ENCODE measurements around the gene DGCR8.

The DGCR8 gene

DNA sequence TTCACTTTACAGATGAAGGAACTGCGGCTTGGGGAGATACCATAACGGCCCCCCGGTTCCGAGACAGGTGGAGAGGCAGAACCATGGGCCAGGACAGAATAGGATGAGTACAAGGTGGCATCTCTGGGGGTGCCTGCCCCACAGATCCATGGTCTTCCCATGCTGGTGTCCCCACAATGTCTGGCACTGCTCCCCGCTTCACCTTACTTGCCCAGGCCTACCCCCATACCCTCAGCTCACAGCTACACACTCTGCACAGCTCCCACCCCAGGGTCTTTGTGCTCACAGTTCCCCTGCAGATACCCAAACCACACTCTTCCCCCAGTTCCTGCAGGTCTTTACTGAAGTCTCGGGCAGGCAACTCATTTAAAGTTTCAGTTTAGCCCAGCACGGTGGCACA is 11.4 kb upstream of the DGCR8 start:
- no peak for DNase-seq

DNA sequence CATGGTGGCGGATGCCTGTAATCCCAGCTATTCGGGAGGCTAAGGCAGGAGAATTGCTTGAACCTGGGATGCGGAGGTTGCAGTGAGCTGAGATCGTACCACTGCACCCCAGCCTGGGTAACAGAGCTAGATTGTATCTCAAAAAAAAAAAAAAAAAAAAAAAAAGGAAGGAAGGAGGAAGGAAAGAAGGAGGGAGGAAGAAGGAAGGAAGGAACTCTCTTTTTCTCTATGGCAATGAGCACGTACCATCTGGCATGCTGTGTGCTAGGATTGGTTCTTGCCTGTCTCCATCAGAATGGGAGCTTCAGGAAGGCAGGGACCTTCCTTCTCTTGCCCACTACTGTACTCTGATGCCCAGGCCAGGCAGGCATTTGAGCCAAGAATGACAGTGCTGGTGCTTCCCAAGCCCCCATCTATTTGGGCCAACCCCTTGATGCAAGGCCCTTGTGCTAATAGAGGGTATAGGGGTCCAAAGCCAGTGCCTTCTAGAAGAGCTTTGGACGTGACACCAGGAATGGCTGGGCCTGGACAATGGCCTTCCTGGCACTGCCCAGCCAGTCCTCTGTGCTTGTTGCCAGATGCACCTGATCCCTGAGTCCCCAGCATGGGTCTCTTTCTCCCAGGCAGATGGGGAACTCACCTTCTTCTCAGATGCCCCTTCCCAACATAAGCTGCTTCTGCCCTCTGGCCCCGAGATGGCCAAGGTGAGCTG is 10.6 kb upstream of the DGCR8 start:
- DNase-seq = no peak

DNA sequence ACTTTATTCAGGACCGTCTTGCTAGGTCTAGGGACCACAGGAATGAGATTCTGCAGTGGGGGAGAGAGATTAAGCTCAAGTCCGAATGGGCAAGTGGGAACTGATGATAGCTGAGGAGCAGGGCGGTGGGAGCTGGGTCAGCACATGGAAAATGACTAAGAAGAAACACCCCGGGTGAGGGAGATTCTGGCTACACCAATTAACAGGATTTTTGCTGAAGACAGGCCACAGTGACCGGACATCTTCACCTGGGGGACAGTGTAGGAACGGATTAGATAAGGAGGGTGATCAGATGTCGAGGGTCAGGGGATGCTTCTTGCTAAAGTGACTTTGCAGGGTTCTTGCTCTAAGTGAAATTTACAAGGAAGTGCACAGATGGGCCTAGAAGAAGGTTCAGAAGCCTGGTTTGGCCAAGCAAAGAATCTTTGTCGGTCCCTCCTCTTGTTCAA is 8.5 kb upstream of the DGCR8 start:
- no peak for DNase-seq

DNA sequence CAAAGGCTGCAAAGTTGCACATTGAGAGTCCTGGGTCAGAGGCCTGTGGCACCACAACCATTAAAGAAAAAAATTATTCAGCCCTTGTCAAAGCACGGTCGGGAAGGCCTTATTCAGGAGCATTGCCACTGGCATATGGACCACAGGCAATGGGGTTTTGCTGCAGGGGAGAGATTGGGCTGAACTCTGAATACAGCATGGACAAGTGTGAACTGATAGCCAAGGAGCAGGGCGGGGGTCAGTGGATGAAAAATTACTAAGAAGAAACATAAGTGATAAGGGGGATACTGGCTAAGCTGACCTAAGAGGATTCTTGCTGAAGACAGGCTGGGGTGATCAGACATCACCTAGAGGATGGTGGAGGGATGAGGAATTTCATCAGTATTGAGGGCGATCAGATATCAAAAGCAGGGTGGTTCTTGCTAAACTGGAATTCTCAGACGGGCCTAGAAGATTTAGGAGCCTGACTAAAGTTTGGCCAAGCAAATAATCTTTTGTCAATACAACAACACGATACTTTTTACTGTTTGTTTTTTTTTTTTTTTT is 3.3 kb upstream of the DGCR8 start:
- no peak for DNase-seq

DNA sequence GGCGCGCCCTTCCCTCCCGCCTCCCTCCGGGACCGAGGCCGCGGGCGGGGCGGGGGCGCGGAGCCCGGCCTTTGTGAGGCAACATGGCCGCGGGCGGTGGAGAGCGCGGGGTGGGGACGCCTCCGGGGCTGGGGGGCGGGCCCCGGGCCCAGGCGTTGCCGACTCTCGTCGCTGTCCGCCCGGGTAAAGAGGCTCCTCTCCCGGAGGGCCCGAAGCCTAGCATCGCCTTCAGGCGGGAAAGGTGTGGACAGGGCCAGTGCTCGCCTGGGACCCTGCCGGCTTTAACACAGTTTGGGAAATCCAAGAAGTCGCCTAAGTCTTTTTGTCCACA is 369 bp downstream of the DGCR8 start:
- no peak for DNase-seq

DNA sequence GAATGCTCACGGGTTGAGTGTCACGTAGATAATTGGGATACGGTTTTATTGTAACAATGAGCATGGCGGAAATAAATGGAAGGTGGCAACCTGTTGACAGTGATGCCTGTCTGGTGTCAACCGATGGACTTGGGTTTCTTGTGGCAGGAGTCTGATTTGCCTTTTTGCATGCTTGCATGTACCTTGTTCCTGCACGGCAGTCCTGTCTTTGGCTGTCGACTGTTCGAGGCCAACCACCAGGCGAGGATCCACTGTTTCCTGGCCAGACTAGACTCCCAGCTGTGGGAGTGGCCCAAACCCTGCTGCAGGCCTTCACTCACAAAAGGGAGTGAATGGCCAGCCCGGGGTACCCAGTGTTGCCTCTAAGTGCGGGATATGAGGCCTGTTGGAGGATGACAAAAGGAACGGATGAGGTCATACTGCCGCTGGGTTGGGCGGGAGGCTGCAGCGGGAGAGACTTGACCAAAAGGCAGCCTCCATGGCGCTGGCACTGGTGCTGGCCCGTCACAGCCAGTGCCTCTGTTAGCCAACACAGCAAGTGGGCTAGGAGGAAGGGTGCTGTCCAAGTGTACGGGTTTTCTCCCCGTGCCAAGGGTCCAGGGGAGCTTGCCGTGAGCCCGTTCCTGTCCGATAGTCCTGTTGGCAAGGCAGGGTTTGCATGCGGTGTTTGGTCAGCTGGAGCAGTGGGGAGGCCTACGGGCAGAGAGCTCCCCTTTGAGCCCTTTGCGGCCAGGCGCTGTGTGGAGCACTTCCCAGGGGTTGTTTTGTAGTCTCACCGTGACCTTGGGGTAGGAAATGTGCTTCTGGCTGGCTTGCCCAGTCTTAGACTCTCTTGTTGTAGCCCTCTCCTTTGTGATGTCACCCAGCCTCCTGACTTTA is 974 bp downstream of the DGCR8 start:
- no peak for DNase-seq

DNA sequence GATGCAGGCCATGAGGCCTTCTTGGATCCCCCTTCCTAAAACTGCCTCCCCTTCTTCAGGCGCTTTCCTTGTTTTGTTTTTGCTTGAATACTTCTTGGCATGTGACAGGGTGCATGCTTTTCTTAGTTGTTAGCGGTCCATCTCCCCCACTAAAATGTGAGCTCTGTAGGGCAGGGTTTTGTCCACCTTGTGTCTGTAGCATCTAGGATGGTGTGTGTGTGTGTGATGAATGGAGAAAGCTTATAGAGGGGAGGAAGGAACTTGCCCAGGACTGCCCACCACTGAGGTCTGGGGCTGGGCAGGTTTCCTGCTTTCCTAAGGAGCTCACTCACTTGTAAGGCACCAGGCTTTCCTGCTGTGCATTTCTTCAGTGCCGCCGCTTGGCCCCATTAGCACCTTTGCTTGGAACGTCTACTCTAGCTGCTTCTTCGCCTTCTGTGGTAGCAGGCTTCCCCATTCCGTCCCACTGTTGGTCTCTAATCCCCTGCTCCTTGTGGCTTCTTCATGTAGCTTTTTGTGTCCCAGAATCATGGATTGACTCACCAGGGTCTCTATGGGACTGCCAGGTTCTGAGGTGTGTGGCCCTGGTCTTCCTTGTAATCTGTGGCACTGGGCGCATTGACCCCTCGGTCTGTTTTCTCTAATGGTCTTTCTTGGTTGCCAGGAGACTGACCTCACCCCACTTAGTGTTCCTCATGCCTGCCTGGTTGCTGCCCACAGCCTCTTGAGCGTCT is 3.3 kb downstream of the DGCR8 start:
- no peak for DNase-seq

DNA sequence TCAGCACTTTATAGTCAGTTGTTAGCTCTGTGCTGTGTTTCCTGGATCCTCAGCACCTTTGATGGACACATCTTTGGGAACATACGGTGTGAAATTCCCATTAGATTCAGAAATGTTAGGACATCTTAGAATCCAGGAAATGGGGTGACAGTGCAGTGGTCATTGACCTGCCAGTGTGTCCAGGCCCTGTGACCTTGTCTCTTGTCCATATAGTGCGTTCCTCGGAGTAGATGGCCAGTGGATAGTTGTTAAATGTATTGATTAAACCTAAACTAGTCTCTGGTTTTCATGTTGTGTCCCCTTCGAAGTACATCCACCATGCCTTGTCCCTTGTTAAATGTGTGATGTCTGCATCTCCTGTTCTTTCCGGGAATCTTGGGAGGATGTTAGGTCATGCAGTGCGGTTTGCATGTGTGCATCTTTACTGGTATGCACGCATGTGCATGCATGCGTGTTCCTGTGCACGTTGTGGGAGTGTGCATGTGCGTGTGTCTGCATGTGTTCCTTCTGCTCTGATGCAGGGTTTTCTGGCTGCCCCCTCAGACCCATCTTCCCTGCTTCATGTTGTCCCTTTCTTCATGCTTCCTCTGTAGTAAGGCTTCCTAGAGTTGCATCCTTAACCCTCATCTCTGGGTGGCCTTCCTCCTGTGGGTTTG is 4.0 kb downstream of the DGCR8 start:
- DNase-seq = no peak

DNA sequence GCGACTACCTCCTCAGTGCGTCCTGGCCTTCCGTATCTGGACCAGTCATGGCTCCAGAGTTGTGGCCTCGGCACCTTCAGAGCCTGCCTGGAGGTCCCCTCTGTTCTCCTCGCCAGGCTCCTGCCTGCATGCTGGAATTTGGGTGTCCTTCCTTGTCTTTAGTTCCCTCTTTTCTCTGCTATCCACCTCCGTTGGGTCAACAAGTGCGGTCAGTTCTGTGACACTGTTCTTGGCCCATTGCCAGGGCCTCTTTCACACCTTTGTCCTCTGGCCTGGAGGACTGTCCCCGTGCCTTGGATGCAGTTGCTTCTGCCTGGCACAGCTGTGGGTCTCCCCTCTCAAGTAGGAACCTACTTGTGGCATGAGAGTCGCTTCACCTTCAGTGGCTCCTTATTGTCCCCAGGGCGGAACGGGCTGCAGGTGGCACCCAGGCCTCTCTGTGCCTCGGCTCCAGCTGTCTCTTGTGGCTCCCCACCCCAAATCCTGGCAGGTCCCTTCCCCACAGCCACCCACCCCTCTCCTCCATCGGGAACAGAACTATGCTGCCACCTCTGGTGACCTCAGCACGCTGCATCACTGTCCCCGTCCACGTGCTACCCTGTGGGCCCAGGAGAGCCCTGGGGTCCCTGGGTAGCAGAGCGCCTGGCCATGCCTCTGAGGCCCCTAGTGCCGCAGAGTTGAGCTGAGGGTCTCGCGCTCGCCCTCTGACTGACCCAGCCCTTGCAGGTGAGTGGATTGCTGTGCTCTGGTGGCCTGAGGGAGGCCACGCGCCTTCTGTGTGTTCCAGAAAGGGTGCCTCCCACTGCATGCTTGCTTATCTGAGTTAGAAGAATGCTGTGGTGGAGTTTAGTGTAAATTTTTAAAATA is 4.7 kb downstream of the DGCR8 start:
- no peak for DNase-seq

DNA sequence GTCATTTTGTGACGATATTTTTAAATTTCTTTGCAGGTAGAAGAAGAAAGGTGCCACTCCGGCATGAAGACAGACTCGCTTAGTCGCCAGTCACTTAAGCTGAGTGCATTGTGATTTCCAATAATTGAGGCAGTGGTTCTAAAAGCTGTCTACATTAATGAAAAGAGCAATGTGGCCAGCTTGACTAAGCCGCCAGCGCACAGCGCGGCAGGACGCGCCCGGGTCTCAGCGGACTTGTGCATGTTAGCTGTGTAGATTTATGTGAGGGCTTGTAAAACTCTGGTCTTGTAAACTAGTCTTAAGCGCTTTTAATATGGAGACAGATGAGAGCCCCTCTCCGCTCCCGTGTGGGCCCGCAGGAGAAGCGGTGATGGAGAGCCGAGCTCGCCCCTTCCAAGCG is 5.6 kb downstream of the DGCR8 start:
- DNase-seq = no peak

DNA sequence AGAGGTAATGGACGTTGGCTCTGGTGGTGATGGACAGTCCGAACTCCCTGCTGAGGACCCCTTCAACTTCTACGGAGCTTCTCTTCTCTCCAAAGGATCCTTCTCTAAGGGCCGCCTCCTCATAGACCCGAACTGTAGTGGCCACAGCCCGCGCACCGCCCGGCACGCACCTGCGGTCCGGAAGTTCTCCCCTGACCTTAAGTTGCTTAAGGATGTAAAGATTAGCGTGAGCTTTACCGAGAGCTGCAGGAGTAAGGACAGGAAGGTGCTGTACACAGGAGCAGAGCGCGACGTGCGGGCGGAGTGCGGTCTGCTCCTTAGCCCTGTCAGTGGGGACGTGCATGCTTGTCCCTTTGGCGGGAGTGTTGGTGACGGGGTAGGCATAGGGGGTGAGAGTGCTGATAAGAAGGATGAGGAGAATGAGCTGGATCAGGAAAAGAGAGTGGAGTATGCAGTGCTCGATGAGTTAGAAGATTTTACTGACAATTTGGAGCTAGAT is 6.1 kb downstream of the DGCR8 start:
- DNase-seq = no peak

DNA sequence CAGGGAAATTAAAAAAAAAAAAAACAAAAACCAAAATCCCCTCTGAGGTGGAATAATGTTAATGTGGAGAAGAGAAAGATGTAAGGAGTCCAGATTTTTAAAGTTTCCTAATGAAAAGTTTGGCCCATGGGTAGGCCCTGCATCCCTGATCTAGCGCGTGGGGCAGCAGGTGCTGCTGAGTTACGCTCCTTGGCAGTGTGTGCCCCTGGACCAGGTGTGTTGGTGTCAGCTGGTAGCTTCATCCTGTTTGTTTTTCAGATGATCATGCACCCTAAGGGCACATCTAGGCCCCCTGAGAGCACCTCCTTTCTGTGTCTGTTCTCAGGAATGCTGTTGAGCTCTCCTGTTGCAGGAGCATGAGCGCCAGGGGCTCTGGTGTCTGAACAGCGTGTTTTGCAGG is 6.7 kb downstream of the DGCR8 start:
- no peak for DNase-seq

DNA sequence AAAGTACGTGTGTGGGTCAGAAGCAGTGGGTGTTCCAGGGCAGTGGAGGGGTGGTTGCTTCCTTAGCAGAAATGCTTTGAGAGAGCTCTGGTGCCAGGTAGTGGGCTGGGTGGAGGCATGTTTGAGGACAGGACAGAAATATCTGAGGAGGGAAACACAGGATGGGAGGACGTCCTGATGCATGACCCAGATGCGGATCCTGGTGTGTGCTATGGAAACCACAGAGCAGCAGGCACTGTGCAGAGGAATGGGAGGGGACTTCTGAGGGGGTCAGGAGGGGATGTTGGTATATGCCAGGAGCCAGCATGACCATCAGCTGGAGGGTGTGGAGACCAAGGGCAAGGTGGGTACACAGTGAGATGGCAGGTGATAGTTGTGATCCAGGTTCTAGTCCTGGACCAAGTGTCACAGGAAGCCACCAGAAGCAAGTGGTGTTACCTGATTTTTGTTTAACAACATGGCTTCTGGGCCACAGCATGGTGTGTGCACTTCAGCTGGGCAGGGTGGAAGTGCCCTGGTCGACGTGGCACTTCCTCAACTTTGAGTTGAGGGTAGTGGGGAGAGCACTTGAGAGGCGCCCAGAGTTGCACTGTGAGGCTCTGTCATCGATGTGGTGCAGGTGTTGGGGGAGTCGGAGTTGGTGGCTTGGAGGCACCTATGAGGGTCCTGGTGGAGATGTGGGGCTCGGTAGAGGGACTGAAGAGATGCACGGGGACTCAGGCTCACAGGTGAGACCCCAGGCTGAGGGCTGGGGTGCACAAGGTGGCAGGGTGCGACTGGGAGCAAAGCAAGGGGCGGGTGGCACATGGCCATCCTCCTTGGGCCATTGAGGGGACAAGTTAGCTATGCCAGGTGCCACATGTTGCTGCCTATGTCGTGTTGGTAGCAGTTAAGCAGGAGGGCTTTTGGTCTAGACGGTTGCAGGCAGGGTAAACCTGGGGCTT is 7.5 kb downstream of the DGCR8 start:
- DNase-seq = no peak

DNA sequence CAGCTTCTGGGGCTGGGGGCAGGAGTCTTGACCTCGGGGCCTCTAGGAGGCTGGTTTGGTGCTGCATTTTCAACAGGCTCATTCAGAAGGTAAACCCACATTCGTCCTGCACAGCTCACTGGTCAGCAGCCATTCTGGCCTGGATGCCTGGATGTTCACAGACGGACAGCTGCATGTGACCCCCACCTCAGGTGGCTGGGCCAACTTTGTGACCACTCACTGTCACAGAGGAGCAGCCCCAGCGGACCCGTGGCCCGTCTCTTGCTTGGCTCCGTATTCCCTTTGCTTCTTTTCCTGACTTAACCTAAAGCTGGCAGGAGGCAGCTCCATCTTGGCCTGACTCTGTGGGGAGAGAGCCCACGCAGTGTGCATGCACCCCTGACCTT is 8.2 kb downstream of the DGCR8 start:
- no peak for DNase-seq

DNA sequence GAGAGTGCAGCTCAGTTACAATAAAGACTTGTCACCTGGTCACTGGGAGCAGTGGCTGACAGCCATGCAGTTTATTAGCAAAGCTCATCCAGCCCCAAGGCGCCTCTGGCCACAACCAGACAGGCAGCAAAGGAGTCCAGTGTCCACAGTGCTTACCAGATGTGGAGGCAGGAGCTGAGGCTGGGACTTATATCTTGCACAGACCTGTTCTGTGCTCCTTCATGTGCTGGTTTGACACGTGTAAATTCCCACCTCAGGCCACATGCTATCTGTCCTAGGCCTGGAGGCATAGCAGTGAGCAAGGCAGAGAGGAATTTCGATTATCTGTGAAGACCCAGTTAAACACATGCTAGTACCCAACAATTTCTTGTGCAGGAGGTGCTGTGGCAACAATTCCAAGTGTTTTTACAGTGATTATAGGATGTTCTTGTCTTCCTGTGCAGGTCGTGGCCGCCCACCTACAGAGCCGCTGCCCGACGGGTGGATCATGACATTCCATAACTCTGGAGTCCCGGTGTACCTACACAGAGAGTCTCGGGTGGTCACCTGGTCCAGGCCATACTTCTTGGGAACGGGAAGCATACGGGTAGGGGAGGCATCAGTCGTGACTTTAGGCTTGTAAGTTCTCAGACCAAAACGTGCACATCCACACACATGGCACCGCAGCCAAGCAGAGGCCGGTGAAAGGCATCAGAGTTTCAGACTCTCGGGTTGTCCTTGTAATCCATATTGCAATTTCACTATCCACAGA is 9.4 kb downstream of the DGCR8 start:
- DNase-seq = no peak

DNA sequence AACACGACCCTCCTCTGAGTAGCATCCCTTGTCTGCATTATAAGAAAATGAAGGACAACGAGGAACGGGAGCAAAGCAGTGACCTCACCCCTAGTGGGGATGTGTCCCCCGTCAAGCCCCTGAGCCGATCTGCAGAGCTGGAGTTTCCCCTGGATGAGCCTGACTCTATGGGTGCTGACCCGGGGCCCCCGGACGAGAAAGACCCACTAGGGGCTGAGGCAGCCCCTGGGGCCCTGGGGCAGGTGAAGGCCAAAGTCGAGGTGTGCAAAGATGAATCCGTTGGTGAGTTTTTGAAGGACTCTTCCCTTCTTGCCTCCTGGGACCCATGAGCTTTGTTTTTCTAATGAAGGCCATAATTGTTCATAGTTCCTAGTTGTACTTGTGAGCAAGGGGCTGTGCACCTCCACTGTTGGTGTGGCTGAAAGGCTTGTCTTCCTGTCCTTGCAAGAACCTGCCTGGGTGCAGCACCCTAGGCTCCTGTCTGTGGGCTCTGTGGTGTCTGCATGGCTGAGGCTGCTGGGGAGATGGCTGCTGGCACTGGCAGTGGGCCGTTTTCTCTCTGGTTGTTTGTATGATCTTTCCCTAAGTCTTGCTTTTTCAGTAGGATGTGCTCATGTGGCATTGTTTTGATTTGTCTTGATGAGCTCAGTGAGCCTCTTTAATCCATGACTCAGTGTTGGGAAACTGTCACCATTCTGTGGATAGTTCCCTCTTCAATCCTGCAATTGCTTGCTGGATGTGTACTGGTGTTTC is 10.1 kb downstream of the DGCR8 start:
- no peak for DNase-seq

DNA sequence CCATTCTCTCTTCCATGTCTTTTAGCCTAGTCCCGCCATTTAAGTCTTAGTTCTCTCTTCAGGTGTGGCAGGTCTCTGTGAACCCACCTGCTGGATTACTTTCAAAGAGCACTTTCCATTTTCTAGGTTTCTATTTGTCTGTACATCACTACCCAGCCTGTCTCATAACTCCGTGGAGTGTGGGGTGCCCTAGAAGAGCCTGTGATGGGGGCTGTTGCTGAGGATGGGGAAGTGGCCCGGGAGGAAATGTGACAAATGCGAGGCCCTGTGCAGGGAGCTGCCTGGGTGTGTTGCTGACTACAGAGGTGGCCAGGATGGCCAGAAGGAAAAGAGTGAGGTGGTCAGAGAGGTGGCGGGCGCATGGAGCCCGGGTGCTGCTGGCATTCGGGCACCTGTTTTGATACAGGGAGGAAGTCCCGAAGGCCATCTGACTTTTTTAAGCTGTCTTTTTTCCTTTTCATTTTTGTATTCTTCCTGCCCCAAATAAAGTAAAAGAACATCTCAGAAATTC is 10.7 kb downstream of the DGCR8 start:
- no peak for DNase-seq

DNA sequence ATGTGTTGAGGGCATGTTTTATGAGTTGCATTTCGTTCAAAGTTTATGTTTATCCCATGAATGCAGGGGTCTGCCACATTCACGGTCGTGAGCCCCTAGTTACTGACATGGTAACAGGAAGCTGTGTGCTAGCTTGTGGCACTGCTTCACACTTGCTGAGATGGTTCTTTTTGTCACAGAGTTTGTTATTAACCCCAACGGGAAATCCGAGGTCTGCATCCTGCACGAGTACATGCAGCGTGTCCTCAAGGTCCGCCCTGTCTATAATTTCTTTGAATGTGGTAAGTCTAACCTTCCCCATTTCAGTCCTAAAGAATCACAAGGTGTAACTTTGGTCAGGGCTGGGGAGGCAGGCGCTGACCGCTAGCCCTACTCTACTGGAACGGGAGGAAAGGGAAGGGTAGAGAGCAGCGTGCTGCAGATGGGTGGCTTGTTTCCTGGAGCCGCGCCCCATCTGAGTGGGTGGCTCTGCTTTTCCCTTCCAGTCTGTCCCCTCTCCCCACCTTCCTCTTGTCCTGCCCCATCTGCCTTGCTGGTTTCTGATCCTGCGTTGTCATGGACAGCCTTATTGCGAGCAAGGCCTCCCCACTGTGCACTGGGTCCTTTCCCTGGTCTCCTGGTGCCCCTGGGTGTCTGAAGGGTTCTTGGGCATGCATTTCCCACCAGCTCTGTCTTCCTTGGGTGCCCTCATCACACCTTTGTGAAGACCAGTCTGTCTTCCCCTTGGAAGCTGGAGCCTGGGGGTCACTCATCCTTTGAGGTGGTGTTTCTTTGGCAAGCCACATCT is 11.8 kb downstream of the DGCR8 start:
- DNase-seq = no peak

Measured in DMS79 (cell line).